Testis (tissue), 3 donors: ENCODE data around the gene CORO2B. TPM values are rescaled to one million over a fixed set of nuclear protein-coding genes. Genes with fewer than 3 reads are reported as not detected.

ENCODE experiments used
- DNase-seq: peaks from one replicate; pipeline ENCODE4 v3.0.0-alpha.2; 2019
- H3K27ac ChIP-seq, 2 donors: fragments of 200-600 bp; sonication (generic); one replicate each; pipeline ENCODE4 v1.5.1; 2019
- H3K27me3 ChIP-seq: fragments of 200-600 bp; sonication (generic); one replicate; pipeline ENCODE4 v1.5.1; 2019
- H3K36me3 ChIP-seq: fragments of 200-600 bp; sonication (generic); one replicate; pipeline ENCODE4 v1.5.1; 2017; ENCODE audit warnings: low read depth; ENCODE audit errors: missing control alignments
- H3K4me1 ChIP-seq: fragments of 200-600 bp; sonication (generic); one replicate; pipeline ENCODE4 v1.5.1; 2019
- H3K4me3 ChIP-seq, 2 donors: fragments of 200-600 bp; sonication (generic); one replicate each; pipeline ENCODE4 v1.5.1; 2017 to 2019
- H3K9me3 ChIP-seq: fragments of 200-600 bp; sonication (generic); one replicate; pipeline ENCODE4 v1.5.1; 2017
- CTCF ChIP-seq, 3 experiments: fragments of 450-650 bp in 2 of 3; fragments of 200-600 bp in 1 of 3; sonication (generic) in 1 of 3; IDR thresholded peaks; one replicate each; pipeline ENCODE4 v1.5.1; 2016 to 2019; ENCODE audit warnings: antibody characterized with exemption in 3 of 3, mild to moderate bottlenecking in 2 of 3, moderate library complexity in 1 of 3
- POLR2A ChIP-seq: fragments of 450-650 bp; IDR thresholded peaks from one replicate; pipeline ENCODE4 v1.6.1; 2017; ENCODE audit warnings: antibody characterized with exemption, mild to moderate bottlenecking, moderate library complexity
- WGBS, 2 donors: methylation state at CpG; one replicate each; pipeline ENCODE4 v1.1.5; 2018; 5-methylcytosine and 5-hydroxymethylcytosine counted together
- intact Hi-C: fragments of 100-400 bp; cut with DNase I; formaldehyde crosslinking; loops from one replicate; pipeline ENCODE4 v1.15.1; 2023; ENCODE audit warnings: low total_unique reads
- polyA plus RNA-seq: library from polyadenylated mRNA; stranded (reverse); fragments of 350-450 nt; fragmentation: Illumina TruSeq; extraction: RNeasy Lipid Tissue Mini Kit (QIAGEN cat#74804); gene quantifications from one replicate; pipeline ENCODE4 v1.2.3, GENCODE V29; 2014; ENCODE audit warnings: low read depth, low replicate concordance; ENCODE audit not compliant: insufficient read depth
- total RNA-seq, 2 donors: library from RNA; depleted of rRNA; stranded (reverse); fragments of >200 nt; gene quantifications; one replicate each; pipeline ENCODE4 v1.2.3, GENCODE V29; 2016

CORO2B gene
- total and polyA plus RNA-seq, 3 donors from 2014 or later: 1.4 to 4.3 (median 2.2) TPM

- Histone ChIP-seq H3K4me3 (no peak overlapping the region), H3K36me3 (no peaks in the 10 kb centered on the region), H3K27me3 (no peaks in the 10 kb centered on the region), H3K9me3 (no peaks in the 10 kb centered on the region), H3K4me1 (no peaks in the 10 kb centered on the region), H3K27ac (no peak overlapping the region)
- TF ChIP-seq POLR2A (no peak), CTCF (IDR thresholded peaks at IDR 0.05) (no peak)
- intact Hi-C loops: no loop called here
- DNase-seq: no peak
- 94 to 96% methylated on average over 4 of the region's 4 CpGs for WGBS, 2 donors
These were observed 127.5 kb downstream of the CORO2B start for GRCh38 chr15:68706256-68706655.

- Histone ChIP-seq H3K4me3 (no peak overlapping the region), H3K27ac (no peak overlapping the region), H3K9me3 (no peaks in the 10 kb centered on the region), H3K36me3 (no peaks in the 10 kb centered on the region), H3K27me3 (no peaks in the 10 kb centered on the region), H3K4me1 (no peaks in the 10 kb centered on the region)
- 88 to 90% methylated on average over 11 of the region's 11 CpGs for WGBS, 2 donors
- TF ChIP-seq POLR2A: no peak
- no peak for TF ChIP-seq CTCF (IDR thresholded peaks at IDR 0.05)
- intact Hi-C loops: no loop called here
- no peak for DNase-seq
These were observed 128.1 kb downstream of the CORO2B start for GRCh38 chr15:68706931-68707330.

GRCh38 chr15:68707386-68707785 is 128.6 kb downstream of the CORO2B start:
- 62 to 70% methylated on average over 5 of the region's 5 CpGs for WGBS, 2 donors
- H3K27ac ChIP-seq: no peak overlapping the region
- no peaks in the 10 kb centered on the region for H3K27me3 ChIP-seq
- no peak overlapping the region for H3K4me3 ChIP-seq
- intact Hi-C loops: no loop called here
- no peaks in the 10 kb centered on the region for H3K4me1 ChIP-seq
- no peaks in the 10 kb centered on the region for H3K36me3 ChIP-seq
- TF ChIP-seq POLR2A (no peak), CTCF (IDR thresholded peaks at IDR 0.05) (no peak)
- no peak for DNase-seq
- no peaks in the 10 kb centered on the region for H3K9me3 ChIP-seq

GRCh38 chr15:68709876-68710275 is 131.1 kb downstream of the CORO2B start:
- H3K27ac ChIP-seq: no peak overlapping the region
- no peaks in the 10 kb centered on the region for H3K4me1 ChIP-seq
- H3K36me3 ChIP-seq: no peaks in the 10 kb centered on the region
- H3K27me3 ChIP-seq: no peaks in the 10 kb centered on the region
- no peak overlapping the region for H3K4me3 ChIP-seq
- intact Hi-C loops: no loop called here
- DNase-seq: no peak
- TF ChIP-seq CTCF (IDR thresholded peaks at IDR 0.05): no peak
- no peak for TF ChIP-seq POLR2A
- no peaks in the 10 kb centered on the region for H3K9me3 ChIP-seq
- WGBS, 2 donors: 64 to 77% methylated on average over 1 of the region's 1 CpG

GRCh38 chr15:68710536-68710935 is 131.7 kb downstream of the CORO2B start:
- WGBS, 2 donors: 86 to 93% methylated on average over 11 to 16 of the region's 16 CpGs
- Histone ChIP-seq H3K27me3 (no peaks in the 10 kb centered on the region), H3K4me1 (no peaks in the 10 kb centered on the region), H3K27ac (no peak overlapping the region), H3K9me3 (no peaks in the 10 kb centered on the region), H3K36me3 (no peaks in the 10 kb centered on the region), H3K4me3 (no peak overlapping the region)
- TF ChIP-seq POLR2A: no peak
- TF ChIP-seq CTCF (IDR thresholded peaks at IDR 0.05): no peak
- no peak for DNase-seq
- intact Hi-C loops: no loop called here
